B cell (primary cell): ENCODE measurements around the gene PSEN1. TPM values are rescaled to one million over a fixed set of nuclear protein-coding genes. Genes with fewer than 3 reads are reported as not detected.
A peak's percentile ranks its signal among the peaks of the same experiment; 100 is the strongest.

Experiments
- ATAC-seq: fragments of 200-7000 bp; cut with Tn5 transposase; one replicate; pipeline ENCODE4 v1.10.0; 2021; ENCODE audit warnings: low read depth, mild to moderate bottlenecking, moderate number of reproducible peaks, moderate library complexity
- CTCF ChIA-PET: fragments of 350-600 bp; sonication (Branson Sonifier 250); formaldehyde crosslinking; loops from one replicate; lab custom pipeline; 2021; ENCODE audit warnings: antibody characterized with exemption, inconsistent platforms; lab: Charles Lee
- POLR2A ChIA-PET: fragments of 350-600 bp; sonication (Branson Sonifier 250); formaldehyde crosslinking; loops from one replicate; lab custom pipeline; 2021; ENCODE audit warnings: antibody characterized with exemption; lab: Charles Lee
- DNase-seq: peaks from one replicate; pipeline ENCODE4 v3.0.0; 2013
- H2AFZ ChIP-seq: 2 replicates; pipeline ENCODE4 v1.6.1; 2012; ENCODE audit warnings: mild to moderate bottlenecking, low read depth, low read length; ENCODE audit not compliant: insufficient read depth, poor library complexity, severe bottlenecking
- H3K27ac ChIP-seq, 2 donors: 1 replicate in 1 of 2; 2 replicates in 1 of 2; pipeline ENCODE4 v1.5.1; 2012 to 2013; ENCODE audit warnings: low read length in 2 of 2, mild to moderate bottlenecking in 2 of 2, moderate library complexity in 1 of 2
- H3K27me3 ChIP-seq, 4 experiments: fragments of 200-600 bp in 1 of 4; sonication (generic) in 1 of 4; replicated peaks in 1 of 4; 1 replicate in 2 of 4; 2 replicates in 2 of 4; pipeline versions ENCODE4 v1.6.1 to v1.7.0; 2013 to 2016; ENCODE audit warnings: low read length in 3 of 4, mild to moderate bottlenecking in 2 of 4, mixed read lengths in 1 of 4, moderate library complexity in 1 of 4; ENCODE audit not compliant: insufficient read depth in 4 of 4, control insufficient read depth in 3 of 4; ENCODE audit errors: control extremely low read depth in 1 of 4
- H3K36me3 ChIP-seq, 2 experiments: replicated peaks in 1 of 2; 1 replicate in 1 of 2; 2 replicates in 1 of 2; pipeline versions ENCODE4 v1.6.1 to v1.7.1; 2013; ENCODE audit warnings: low read length in 1 of 2; ENCODE audit not compliant: insufficient read depth in 2 of 2, control insufficient read depth in 1 of 2; ENCODE audit errors: control extremely low read depth in 1 of 2, extremely low read depth in 1 of 2
- H3K4me1 ChIP-seq, 2 donors: fragments of 200-600 bp in 1 of 2; sonication (generic) in 1 of 2; 1 replicate in 1 of 2; 2 replicates in 1 of 2; pipeline versions ENCODE4 v1.5.1 to v1.6.1; 2013 to 2017; ENCODE audit warnings: low read length in 2 of 2; ENCODE audit not compliant: control insufficient read depth in 2 of 2, insufficient read depth in 2 of 2
- H3K4me2 ChIP-seq: replicated peaks from 2 replicates; pipeline ENCODE3; 2012; ENCODE audit warnings: mild to moderate bottlenecking, low read depth, low read length; ENCODE audit not compliant: poor library complexity, severe bottlenecking
- H3K4me3 ChIP-seq, 5 experiments: fragments of 200-600 bp in 1 of 5; sonication (generic) in 1 of 5; 1 replicate in 3 of 5; 2 replicates in 2 of 5; pipeline versions ENCODE4 v1.5.1 to v1.7.0; 2011 to 2016; ENCODE audit warnings: low read length in 4 of 5, mild to moderate bottlenecking in 4 of 5, low read depth in 2 of 5, control low read depth in 1 of 5, moderate library complexity in 1 of 5; ENCODE audit not compliant: insufficient read depth in 1 of 5; ENCODE audit errors: control extremely low read depth in 1 of 5, extremely low read depth in 1 of 5
- H3K79me2 ChIP-seq: fragments of 200-600 bp; sonication (generic); one replicate; pipeline ENCODE4 v1.6.0; 2016; ENCODE audit warnings: low read length; ENCODE audit not compliant: control insufficient read depth, insufficient read depth
- H3K9ac ChIP-seq: fragments of 200-600 bp; sonication (generic); 2 replicates; pipeline ENCODE4 v1.6.1; 2017; ENCODE audit warnings: mild to moderate bottlenecking, low read length, moderate library complexity
- H3K9me3 ChIP-seq, 3 donors: one replicate each; pipeline versions ENCODE4 v1.6.1 to v1.7.1; 2013; ENCODE audit warnings: low read length in 2 of 3; ENCODE audit not compliant: control insufficient read depth in 2 of 3, insufficient read depth in 1 of 3; ENCODE audit errors: control extremely low read depth in 1 of 3
- H4K20me1 ChIP-seq: 2 replicates; pipeline ENCODE4 v1.6.0; 2012; ENCODE audit warnings: mild to moderate bottlenecking, low read length; ENCODE audit not compliant: insufficient read depth, control insufficient read depth, poor library complexity, severe bottlenecking
- H3K27ac Mint-ChIP-seq: one replicate; pipeline ENCODE4 v1.8.0; 2021; ENCODE audit warnings: mixed read lengths
- H3K27me3 Mint-ChIP-seq: one replicate; pipeline ENCODE4 v1.8.0; 2021; ENCODE audit warnings: mixed read lengths
- H3K4me1 Mint-ChIP-seq: one replicate; pipeline ENCODE4 v1.8.0; 2021; ENCODE audit warnings: mixed read lengths
- H3K4me3 Mint-ChIP-seq: one replicate; pipeline ENCODE4 v1.8.0; 2021; ENCODE audit warnings: mixed read lengths
- H3K9me3 Mint-ChIP-seq: one replicate; pipeline ENCODE4 v1.8.0; 2022; ENCODE audit warnings: mixed read lengths; ENCODE audit not compliant: insufficient read depth
- CTCF ChIP-seq: fragments of 200-600 bp; IDR thresholded peaks from one replicate; pipeline ENCODE4 v1.8.0; 2022; ENCODE audit warnings: antibody characterized with exemption, mild to moderate bottlenecking
- EZH2 ChIP-seq: IDR thresholded peaks from 2 replicates; pipeline ENCODE4 v1.6.1; 2012; ENCODE audit warnings: borderline replicate concordance, low read depth, mild to moderate bottlenecking, moderate library complexity, low read length; ENCODE audit not compliant: insufficient read depth, poor library complexity, severe bottlenecking
- WGBS: methylation state at CpG from one replicate; pipeline ENCODE4 v1.1.5; 2013; ENCODE audit warnings: missing lambda C conversion rate; ENCODE audit not compliant: insufficient coverage; 5-methylcytosine and 5-hydroxymethylcytosine counted together
- intact Hi-C: fragments of 100-400 bp; cut with micrococcal nuclease; formaldehyde crosslinking; loops from one replicate; pipeline ENCODE4 v1.10.0; 2022
- polyA plus RNA-seq: library from polyadenylated mRNA; depleted of rRNA; stranded (reverse); fragments of >200 nt; gene quantifications from 2 replicates; pipeline ENCODE4 v1.2.3, GENCODE V29; 2012
- total RNA-seq, 2 donors: library from RNA; stranded (reverse); fragments of 120-200 nt in 1 of 2; gene quantifications; 1 replicate in 1 of 2; 2 replicates in 1 of 2; pipeline versions ENCODE4 v1.2.3 to v1.2.4, GENCODE V29; 2013 to 2022

Gene PSEN1
- total and polyA plus RNA-seq, 2 donors (not counting 1 experiment from before 2014, with no cell fraction given) = 10.2 to 75.9 TPM

DNA sequence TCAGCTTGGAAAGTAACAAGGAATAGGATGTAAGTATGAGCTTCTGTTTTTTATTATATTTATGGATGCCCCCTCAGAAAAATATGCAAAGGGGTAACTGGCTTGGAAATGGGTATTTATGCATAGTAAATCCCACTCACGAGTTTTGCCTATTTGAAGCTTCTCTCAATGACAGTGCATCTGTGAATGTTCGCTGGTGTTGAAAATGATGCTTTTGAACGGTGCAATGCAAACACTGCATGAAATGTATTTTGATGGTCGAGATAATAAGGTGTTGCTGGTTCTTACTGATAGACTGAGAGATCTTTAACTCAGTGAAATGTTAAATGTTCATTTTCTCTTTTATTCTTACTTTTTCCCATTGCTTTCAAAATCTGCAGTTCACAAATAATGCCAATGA is 36.0 kb upstream of the PSEN1 start:
- ATAC-seq (no peak), DNase-seq (no peak)
- H3K27ac ChIP-seq = no peak overlapping the region
- WGBS = 100% methylated on average over 3 of the region's 4 CpGs
- no peaks in the 10 kb centered on the region for H3K9me3 ChIP-seq
- H4K20me1 ChIP-seq = peaks cover 7% of the 10 kb centered on the region
- H3K4me3 ChIP-seq = no peak overlapping the region
- CTCF ChIA-PET = no interaction called here
- Mint-ChIP-seq H3K9me3 (no peaks in the 10 kb centered on the region), H3K27me3 (no peaks in the 10 kb centered on the region), H3K27ac (no peak overlapping the region), H3K4me1 (no peaks in the 10 kb centered on the region), H3K4me3 (no peak overlapping the region)
- H3K4me2 ChIP-seq = no peak overlapping the region
- intact Hi-C loops = no loop called here
- peaks cover 5 to 80% of the 10 kb centered on the region in 2 experiments for H3K36me3 ChIP-seq
- H2AFZ ChIP-seq = no peak overlapping the region
- no peak overlapping the region for H3K9ac ChIP-seq
- no peaks in the 10 kb centered on the region for H3K27me3 ChIP-seq
- H3K4me1 ChIP-seq = no peaks in the 10 kb centered on the region
- POLR2A ChIA-PET = no interaction called here
- H3K79me2 ChIP-seq = peaks cover 22% of the 10 kb centered on the region
- TF ChIP-seq EZH2 = no peak
- no peak for TF ChIP-seq CTCF

- H3K9ac ChIP-seq = no peak overlapping the region
- intact Hi-C loops = no loop called here
- no peaks in the 10 kb centered on the region for H3K27me3 ChIP-seq
- H3K9me3 ChIP-seq = no peaks in the 10 kb centered on the region
- TF ChIP-seq EZH2 = no peak
- TF ChIP-seq CTCF = no peak
- H3K36me3 ChIP-seq = peaks cover 6 to 82% of the 10 kb centered on the region in 2 experiments
- no peak overlapping the region for H3K4me3 ChIP-seq
- no peaks in the 10 kb centered on the region for H3K4me1 Mint-ChIP-seq
- H3K27ac Mint-ChIP-seq = peak overlapping the region; percentile 16
- H2AFZ ChIP-seq = no peak overlapping the region
- H3K4me1 ChIP-seq = no peaks in the 10 kb centered on the region
- H3K27me3 Mint-ChIP-seq = no peaks in the 10 kb centered on the region
- WGBS = 99% methylated on average over 24 of the region's 27 CpGs
- no peak for DNase-seq
- ChIA-PET POLR2A (no interaction called here), CTCF (no interaction called here)
- H3K4me3 Mint-ChIP-seq = no peak overlapping the region
- no peak for ATAC-seq
- H3K27ac ChIP-seq = no peak overlapping the region
- peaks cover 3% of the 10 kb centered on the region for H4K20me1 ChIP-seq
- peaks cover 15% of the 10 kb centered on the region for H3K79me2 ChIP-seq
- no peaks in the 10 kb centered on the region for H3K9me3 Mint-ChIP-seq
- H3K4me2 ChIP-seq = no peak overlapping the region
These were observed 33.4 kb upstream of the PSEN1 start for GRCh38 chr14:73102806-73103497.
